SK-N-SH treated with all-trans-retinoic acid at 6 μM for 48 hours (cell line): ENCODE data around the gene SIRPB2.

ENCODE experiments used
- CSDC2 ChIP-seq: fragments of 250-450 bp; sonication (Bioruptor Pico); IDR thresholded peaks from 2 replicates; pipeline ENCODE4 v1.5.0; 2020; ENCODE audit warnings: mild to moderate bottlenecking, moderate library complexity
- POU6F1 ChIP-seq: fragments of 250-450 bp; sonication (Bioruptor Pico); IDR thresholded peaks from 2 replicates; pipeline ENCODE4 v1.8.0; 2021; ENCODE audit warnings: low read depth, mild to moderate bottlenecking, moderate library complexity, borderline replicate concordance
- PPARA ChIP-seq: fragments of 250-450 bp; sonication (Bioruptor Pico); IDR thresholded peaks from 2 replicates; pipeline ENCODE4 v1.5.0; 2020; ENCODE audit warnings: mild to moderate bottlenecking, borderline replicate concordance

GRCh38 chr20:1437235-1437904 lies 53.9 kb downstream of the SIRPB2 start:
- TF ChIP-seq POU6F1 (no peak), CSDC2 (CRISPR knock-in tag) (no peak), PPARA (CRISPR knock-in tag) (no peak)
